DMS114 treated with DMSO at 0.1 percent for 48 hours (cell line): Measurements from ENCODE around the gene TVP23A.
"Not testable (repeated sequence)": the region's sequence is repeated elsewhere in the genome, so short reads cannot be mapped to it uniquely, and the experiment has no call there.

Experiments
- DNase-seq: peaks from one replicate; lab custom pipeline; 2025; ENCODE audit not compliant: unreplicated experiment; lab: John Stamatoyannopoulos, UW

Gene TVP23A

GRCh38 chr16:10806698-10807097, 11.9 kb downstream of the TVP23A start:
- no peak for DNase-seq

- no peak for DNase-seq
Measured at GRCh38 chr16:10805334-10805733, 13.3 kb downstream of the TVP23A start.

GRCh38 chr16:10799736-10800135, 18.9 kb downstream of the TVP23A start:
- no peak for DNase-seq

- no peak for DNase-seq
Measured at GRCh38 chr16:10791048-10791447, 27.5 kb downstream of the TVP23A start.

GRCh38 chr16:10788630-10789029, 30.0 kb downstream of the TVP23A start:
- not testable (repeated sequence) for DNase-seq

GRCh38 chr16:10787304-10787703, 31.3 kb downstream of the TVP23A start:
- DNase-seq, result no peak

GRCh38 chr16:10782628-10783027, 36.0 kb downstream of the TVP23A start:
- no peak for DNase-seq

- no peak for DNase-seq
Measured at GRCh38 chr16:10780628-10781027, 38.0 kb downstream of the TVP23A start.

- DNase-seq, result not testable (repeated sequence)
Measured at GRCh38 chr16:10779908-10780307, 38.7 kb downstream of the TVP23A start.

- no peak for DNase-seq
Measured at GRCh38 chr16:10777356-10777755, 41.2 kb downstream of the TVP23A start.

- DNase-seq, result not testable (repeated sequence)
Measured at GRCh38 chr16:10776923-10777322, 41.7 kb downstream of the TVP23A start.

- no peak for DNase-seq
Measured at GRCh38 chr16:10776280-10776679, 42.3 kb downstream of the TVP23A start.

- no peak for DNase-seq
Measured at GRCh38 chr16:10770907-10771306, 47.7 kb downstream of the TVP23A start.

GRCh38 chr16:10769381-10769780, 49.2 kb downstream of the TVP23A start:
- no peak for DNase-seq

GRCh38 chr16:10767127-10767526, 51.5 kb downstream of the TVP23A start:
- DNase-seq, result no peak

- DNase-seq, result no peak
Measured at GRCh38 chr16:10765772-10766171, 52.8 kb downstream of the TVP23A start.

- no peak for DNase-seq
Measured at GRCh38 chr16:10763456-10763855, 55.1 kb downstream of the TVP23A start.

- no peak for DNase-seq
Measured at GRCh38 chr16:10762336-10763016, 56.1 kb downstream of the TVP23A start.

- no peak for DNase-seq
Measured at GRCh38 chr16:10761373-10761772, 57.2 kb downstream of the TVP23A start.

- no peak for DNase-seq
Measured at GRCh38 chr16:10760858-10761257, 57.7 kb downstream of the TVP23A start.

GRCh38 chr16:10756574-10756973, 62.0 kb downstream of the TVP23A start:
- no peak for DNase-seq

- DNase-seq, result no peak
Measured at GRCh38 chr16:10754941-10755340, 63.7 kb downstream of the TVP23A start.

- no peak for DNase-seq
Measured at GRCh38 chr16:10753670-10754069, 64.9 kb downstream of the TVP23A start.
